Smooth muscle cell (in vitro differentiated cells): ENCODE results near the gene UBXN10. TPM values are rescaled to one million over a fixed set of nuclear protein-coding genes. Genes with fewer than 3 reads are reported as not detected.

Experiments
- DNase-seq: peaks from one replicate; lab custom pipeline; 2025; ENCODE audit not compliant: unreplicated experiment; lab: John Stamatoyannopoulos, UW
- H2AFZ ChIP-seq: fragments of 200-600 bp; sonication (generic); 2 replicates; pipeline ENCODE4 v1.6.0; 2016; ENCODE audit warnings: antibody characterized with exemption, low read depth, mild to moderate bottlenecking
- H3F3A ChIP-seq: fragments of 200-600 bp; sonication (generic); 2 replicates; pipeline ENCODE4 v1.6.0; 2017; ENCODE audit warnings: antibody characterized with exemption, low read depth
- H3K27ac ChIP-seq: fragments of 200-600 bp; sonication (generic); 2 replicates; pipeline ENCODE4 v1.5.1; 2016; ENCODE audit warnings: low read depth, mild to moderate bottlenecking
- H3K27me3 ChIP-seq: fragments of 200-600 bp; sonication (generic); 2 replicates; pipeline ENCODE4 v1.6.1; 2016; ENCODE audit warnings: low read depth, mild to moderate bottlenecking
- H3K36me3 ChIP-seq: fragments of 200-600 bp; sonication (generic); 2 replicates; pipeline ENCODE4 v1.5.1; 2016; ENCODE audit warnings: low read depth
- H3K4me1 ChIP-seq: fragments of 200-600 bp; sonication (generic); 2 replicates; pipeline ENCODE4 v1.5.1; 2016; ENCODE audit warnings: low read depth
- H3K4me2 ChIP-seq: fragments of 200-600 bp; sonication (generic); 2 replicates; pipeline ENCODE4 v1.6.0; 2016; ENCODE audit warnings: mild to moderate bottlenecking
- H3K4me3 ChIP-seq: fragments of 200-600 bp; sonication (generic); 2 replicates; pipeline ENCODE4 v1.5.1; 2016; ENCODE audit warnings: mild to moderate bottlenecking
- H3K79me2 ChIP-seq: fragments of 200-600 bp; sonication (generic); 2 replicates; pipeline ENCODE4 v1.6.0; 2016; ENCODE audit warnings: low read depth, mild to moderate bottlenecking
- H3K9ac ChIP-seq: fragments of 200-600 bp; sonication (generic); 2 replicates; pipeline ENCODE4 v1.6.0; 2016; ENCODE audit warnings: low read depth
- H3K9me3 ChIP-seq: fragments of 200-600 bp; sonication (generic); replicated peaks from 2 replicates; pipeline ENCODE4 v1.5.1; 2016; ENCODE audit warnings: low read depth
- H4K20me1 ChIP-seq: fragments of 200-600 bp; sonication (generic); 2 replicates; pipeline ENCODE4 v1.6.0; 2016; ENCODE audit warnings: low read depth
- CTCF ChIP-seq: fragments of 200-600 bp; sonication (generic); IDR thresholded peaks from 2 replicates; pipeline ENCODE4 v1.5.1; 2017; ENCODE audit warnings: borderline replicate concordance, mild to moderate bottlenecking, antibody characterized with exemption; ENCODE audit not compliant: insufficient read depth, poor library complexity, severe bottlenecking
- WGBS: methylation state at CpG from one replicate; pipeline ENCODE4 v1.1.7; 2016; ENCODE audit warnings: low lambda C conversion rate; 5-methylcytosine and 5-hydroxymethylcytosine counted together
- polyA plus RNA-seq: library from polyadenylated mRNA; unstranded; fragments of >200 nt; fragmentation: Nextera tagmentation; extraction: Ambion mirVana; gene quantifications from 2 replicates; pipeline ENCODE4 v1.2.1, GENCODE V29; 2016
- total RNA-seq: library from RNA; depleted of rRNA; stranded (reverse); fragments of >200 nt; gene quantifications from 2 replicates; pipeline ENCODE4 v1.2.3, GENCODE V29; 2014

Gene UBXN10
- total and polyA plus RNA-seq, 2 experiments from 2014 or later: 0.36 to 0.49 TPM

GRCh38 chr1:20142001-20142710 lies 43.7 kb upstream of the UBXN10 start:
- no peak overlapping the region for H3K27ac ChIP-seq
- H3K27me3 ChIP-seq: no peaks in the 10 kb centered on the region
- no peak overlapping the region for H3K4me2 ChIP-seq
- no peaks in the 10 kb centered on the region for H3F3A ChIP-seq
- no peaks in the 10 kb centered on the region for H3K9me3 ChIP-seq
- H3K4me3 ChIP-seq: no peak overlapping the region
- no peaks in the 10 kb centered on the region for H3K4me1 ChIP-seq
- WGBS: 90% methylated on average over 13 of the region's 13 CpGs
- H3K79me2 ChIP-seq: no peaks in the 10 kb centered on the region
- DNase-seq: no peak
- no peak for TF ChIP-seq CTCF
- no peaks in the 10 kb centered on the region for H4K20me1 ChIP-seq
- no peak overlapping the region for H2AFZ ChIP-seq
- no peaks in the 10 kb centered on the region for H3K36me3 ChIP-seq
- no peak overlapping the region for H3K9ac ChIP-seq

GRCh38 chr1:20143318-20143717 lies 42.6 kb upstream of the UBXN10 start:
- no peak for DNase-seq
- H4K20me1 ChIP-seq: no peaks in the 10 kb centered on the region
- H3K4me1 ChIP-seq: no peaks in the 10 kb centered on the region
- no peaks in the 10 kb centered on the region for H3K9me3 ChIP-seq
- no peaks in the 10 kb centered on the region for H3F3A ChIP-seq
- H3K4me3 ChIP-seq: no peak overlapping the region
- no peak overlapping the region for H2AFZ ChIP-seq
- H3K4me2 ChIP-seq: no peak overlapping the region
- H3K27me3 ChIP-seq: no peaks in the 10 kb centered on the region
- WGBS: 96% methylated on average over 8 of the region's 8 CpGs
- H3K9ac ChIP-seq: no peak overlapping the region
- TF ChIP-seq CTCF: no peak
- no peak overlapping the region for H3K27ac ChIP-seq
- H3K36me3 ChIP-seq: no peaks in the 10 kb centered on the region
- no peaks in the 10 kb centered on the region for H3K79me2 ChIP-seq

- Histone ChIP-seq H3K4me2 (no peak overlapping the region), H3K4me1 (no peaks in the 10 kb centered on the region), H2AFZ (no peak overlapping the region), H3K36me3 (no peaks in the 10 kb centered on the region), H3K4me3 (no peak overlapping the region), H3K27me3 (no peaks in the 10 kb centered on the region), H3K9me3 (no peaks in the 10 kb centered on the region), H4K20me1 (no peaks in the 10 kb centered on the region), H3K79me2 (no peaks in the 10 kb centered on the region), H3F3A (no peaks in the 10 kb centered on the region), H3K27ac (no peak overlapping the region), H3K9ac (no peak overlapping the region)
- no peak for TF ChIP-seq CTCF
- no peak for DNase-seq
- WGBS: 87% methylated on average over 13 of the region's 13 CpGs
These were observed 41.9 kb upstream of the UBXN10 start for GRCh38 chr1:20143734-20144565.
